HCT116 (cell line): ENCODE results near the gene ADAMTS14. TPM values are rescaled to one million over a fixed set of nuclear protein-coding genes. Genes with fewer than 3 reads are reported as not detected.

ENCODE experiments used
- ATAC-seq: fragments of 200-7000 bp; cut with Tn5 transposase; 2 replicates; pipeline ENCODE4 v1.9.1; 2020; ENCODE audit warnings: mild to moderate bottlenecking, moderate library complexity
- BruUV-seq: library from RNA; stranded (reverse); fragments of 400-500 nt; replicated peaks from 2 replicates; lab custom pipeline; 2021; lab: Mats Ljungman, UMichigan
- CTCF ChIA-PET: fragments of 300-600 bp; sonication (Branson Sonifier 250); formaldehyde crosslinking; loops from one replicate; lab custom pipeline; 2021; ENCODE audit warnings: antibody characterized with exemption; lab: Charles Lee
- POLR2A ChIA-PET: fragments of 300-600, 350-600 bp; sonication (Branson Sonifier 250); formaldehyde crosslinking; loops from one replicate; lab custom pipeline; 2021; ENCODE audit warnings: antibody characterized with exemption; lab: Charles Lee
- RAD21 ChIA-PET, 2 experiments: fragments of 300-600 bp; sonication (Branson Sonifier 250); formaldehyde crosslinking; loops; one replicate each; lab custom pipeline; 2023; ENCODE audit warnings: low total read pairs in 2 of 2; ENCODE audit not compliant: uncharacterized antibody in 2 of 2, unreplicated experiment in 2 of 2, low non-redundant PET in 1 of 2; lab: Charles Lee
- DNase-seq: peaks from one replicate; pipeline ENCODE4 v3.0.0-alpha.2; 2010; ENCODE audit warnings: low read depth, low spot score
- H2AFZ ChIP-seq: fragments of 200-600 bp; shearing (Covaris generic), sonication (generic); 2 replicates; pipeline ENCODE4 v1.6.1; 2017; ENCODE audit warnings: low read depth, mixed run types, mixed read lengths, antibody characterized with exemption, low read length; ENCODE audit not compliant: poor library complexity, severe bottlenecking
- H3K27ac ChIP-seq: 2 replicates; pipeline ENCODE4 v1.5.1; 2012; ENCODE audit warnings: low read depth, low read length
- H3K27me3 ChIP-seq: fragments of 200-600 bp; sonication (generic); 2 replicates; pipeline ENCODE4 v1.6.1; 2016; ENCODE audit warnings: mixed run types, low read length, mixed read lengths; ENCODE audit not compliant: insufficient read depth
- H3K36me3 ChIP-seq, 2 experiments: fragments of 200-500 bp in 1 of 2; fragments of 200-600 bp in 1 of 2; sonication (Bioruptor generic) in 1 of 2; sonication (generic) in 1 of 2; 2 replicates each; pipeline versions ENCODE4 v1.5.1 to v1.6.1; 2014 to 2016; ENCODE audit warnings: low read length in 2 of 2, inconsistent platforms in 1 of 2, mixed read lengths in 1 of 2, mixed run types in 1 of 2; ENCODE audit not compliant: insufficient read depth in 2 of 2, control insufficient read depth in 1 of 2
- H3K4me1 ChIP-seq, 2 experiments: fragments of 200-600 bp in 1 of 2; sonication (generic) in 1 of 2; 2 replicates each; pipeline versions ENCODE4 v1.5.1 to v1.6.1; 2012 to 2017; ENCODE audit warnings: low read length in 2 of 2, inconsistent platforms in 1 of 2, mild to moderate bottlenecking in 1 of 2, mixed read lengths in 1 of 2, mixed run types in 1 of 2, moderate library complexity in 1 of 2; ENCODE audit not compliant: insufficient read depth in 2 of 2, control insufficient read depth in 1 of 2
- H3K4me2 ChIP-seq: fragments of 200-600 bp; sonication (generic); 2 replicates; pipeline ENCODE4 v1.6.1; 2017; ENCODE audit warnings: mixed run types, low read length, mixed read lengths
- H3K4me3 ChIP-seq, 2 experiments: fragments of 200-600 bp in 1 of 2; sonication (generic) in 1 of 2; replicated peaks in 1 of 2; 2 replicates each; pipeline ENCODE4 v1.5.1; 2011 to 2016; ENCODE audit warnings: low read length in 2 of 2, control low read depth in 1 of 2, low read depth in 1 of 2, mild to moderate bottlenecking in 1 of 2, mixed read lengths in 1 of 2, mixed run types in 1 of 2
- H3K79me2 ChIP-seq: fragments of 200-600 bp; sonication (generic); 2 replicates; pipeline ENCODE4 v1.6.1; 2017; ENCODE audit warnings: mild to moderate bottlenecking, mixed run types, low read length, moderate library complexity, mixed read lengths; ENCODE audit not compliant: insufficient read depth
- H3K9ac ChIP-seq: fragments of 200-600 bp; sonication (generic); 2 replicates; pipeline ENCODE4 v1.6.1; 2016; ENCODE audit warnings: low read length, mixed read lengths
- H3K9me2 ChIP-seq: fragments of 200-600 bp; sonication (generic), shearing (Covaris generic); 2 replicates; pipeline ENCODE4 v1.6.1; 2017; ENCODE audit warnings: mixed run types, mild to moderate bottlenecking, moderate library complexity; ENCODE audit not compliant: insufficient read depth
- H3K9me3 ChIP-seq, 2 experiments: fragments of 200-500 bp in 1 of 2; fragments of 200-600 bp in 1 of 2; sonication (Bioruptor generic) in 1 of 2; sonication (generic) in 1 of 2; 2 replicates each; pipeline ENCODE4 v1.6.1; 2014 to 2017; ENCODE audit warnings: low read length in 2 of 2, mixed read lengths in 2 of 2, inconsistent platforms in 1 of 2, low read depth in 1 of 2, mild to moderate bottlenecking in 1 of 2, mixed run types in 1 of 2, moderate library complexity in 1 of 2; ENCODE audit not compliant: control insufficient read depth in 1 of 2, insufficient read depth in 1 of 2
- H4K20me1 ChIP-seq: fragments of 200-600 bp; sonication (generic), shearing (Covaris generic); 2 replicates; pipeline ENCODE4 v1.6.1; 2017; ENCODE audit warnings: mixed run types, mild to moderate bottlenecking, moderate library complexity; ENCODE audit not compliant: insufficient read depth
- ATF3 ChIP-seq: IDR thresholded peaks from 2 replicates; pipeline ENCODE4 v1.6.1; 2012
- CEBPB ChIP-seq: IDR thresholded peaks from 2 replicates; pipeline ENCODE4 v1.6.1; 2012; ENCODE audit warnings: low read depth
- CTCF ChIP-seq, 3 experiments: fragments of 200-600 bp in 1 of 3; sonication (generic) in 1 of 3; IDR thresholded peaks in 2 of 3; conservative IDR thresholded peaks in 1 of 3; 2 replicates each; pipeline ENCODE4 v1.5.1; 2012 to 2017; ENCODE audit warnings: low read depth in 2 of 3, low read length in 2 of 3, antibody characterized with exemption in 1 of 3, borderline replicate concordance in 1 of 3, control low read depth in 1 of 3, mild to moderate bottlenecking in 1 of 3, mixed read lengths in 1 of 3, mixed run types in 1 of 3, moderate library complexity in 1 of 3; ENCODE audit not compliant: insufficient read depth in 1 of 3
- EGR1 ChIP-seq: IDR thresholded peaks from 2 replicates; pipeline ENCODE4 v1.6.1; 2012; ENCODE audit warnings: low read depth
- ELF1 ChIP-seq: IDR thresholded peaks from 2 replicates; pipeline ENCODE4 v1.6.1; 2012; ENCODE audit warnings: low read depth, borderline replicate concordance
- EZH2 ChIP-seq: fragments of 200-600 bp; sonication (generic); IDR thresholded peaks from 2 replicates; pipeline ENCODE4 v1.6.1; 2017; ENCODE audit warnings: antibody characterized with exemption, mixed run types
- EZH2phosphoT487 ChIP-seq: fragments of 200-600 bp; IDR thresholded peaks from 2 replicates; pipeline ENCODE4 v1.6.1; 2018; ENCODE audit warnings: antibody characterized with exemption, borderline replicate concordance
- FOSL1 ChIP-seq: IDR thresholded peaks from 2 replicates; pipeline ENCODE4 v1.6.1; 2012; ENCODE audit warnings: low read depth
- MAX ChIP-seq: IDR thresholded peaks from 2 replicates; pipeline ENCODE4 v1.6.1; 2012
- RAD21 ChIP-seq: IDR thresholded peaks from 2 replicates; pipeline ENCODE4 v1.6.1; 2012; ENCODE audit warnings: low read depth, mild to moderate bottlenecking
- REST ChIP-seq: IDR thresholded peaks from 2 replicates; pipeline ENCODE4 v1.6.1; 2012; ENCODE audit warnings: low read depth
- SRF ChIP-seq: IDR thresholded peaks from 2 replicates; pipeline ENCODE4 v1.6.1; 2012; ENCODE audit warnings: low read depth
- TCF7L2 ChIP-seq: IDR thresholded peaks from 2 replicates; pipeline ENCODE4 v1.7.0; 2011; ENCODE audit warnings: borderline replicate concordance, inconsistent platforms; ENCODE audit not compliant: insufficient read depth, insufficient read length; ENCODE audit errors: extremely low read depth
- ZBTB33 ChIP-seq: IDR thresholded peaks from 2 replicates; pipeline ENCODE4 v1.6.1; 2011; ENCODE audit warnings: mild to moderate bottlenecking, low read length, moderate library complexity; ENCODE audit not compliant: insufficient replicate concordance; ENCODE audit errors: extremely low read depth
- ZNF274 ChIP-seq: fragments of 200-500 bp; sonication (Bioruptor generic); IDR thresholded peaks from 2 replicates; pipeline ENCODE4 v1.6.1; 2014; ENCODE audit warnings: mild to moderate bottlenecking, low read depth, low read length, inconsistent platforms
- intact Hi-C: fragments of 100-400 bp; cut with micrococcal nuclease; formaldehyde crosslinking; loops from 2 replicates; pipeline ENCODE4 v1.10.0; 2022
- total RNA-seq: library from RNA; stranded (reverse); gene quantifications from one replicate; pipeline ENCODE4 v1.2.1, GENCODE V29; 2021; ENCODE audit not compliant: unreplicated experiment

Gene ADAMTS14
- total RNA-seq, 1 experiment from 2014 or later: 13.2 TPM

GRCh38 chr10:70773965-70774809, 101.9 kb downstream of the ADAMTS14 start:
- Histone ChIP-seq H2AFZ (no peak overlapping the region), H3K9me3 (no peaks in the 10 kb centered on the region), H3K27ac (no peak overlapping the region), H3K4me2 (no peak overlapping the region), H3K4me3 (no peak overlapping the region), H3K9ac (no peak overlapping the region), H4K20me1 (no peaks in the 10 kb centered on the region), H3K79me2 (no peaks in the 10 kb centered on the region), H3K36me3 (no peaks in the 10 kb centered on the region), H3K4me1 (peaks cover 0 to 24% of the 10 kb centered on the region in 2 experiments; a peak in 2 of 4 replicates), H3K27me3 (no peaks in the 10 kb centered on the region), H3K9me2 (no peaks in the 10 kb centered on the region)
- ChIA-PET CTCF (no interaction called here), RAD21 (no interaction called here), POLR2A (no interaction called here)
- no TSS peak for BruUV-seq
- DNase-seq (no peak), ATAC-seq (no peak)
- intact Hi-C loops: no loop called here
- TF ChIP-seq CTCF (IDR thresholded peaks at IDR 0.05 in 2 of 3, conservative IDR thresholded peaks at IDR 0.05 in 1 of 3; ENCODE audit: borderline replicate concordance in 1 of 3, insufficient read depth in 1 of 3, low read depth in 2 of 3, low read length in 2 of 3) (no peak), CEBPB (no peak), SRF (no peak), ATF3 (no peak), RAD21 (no peak), EZH2 (no peak), ZBTB33 (no peak), ZNF274 (no peak), ELF1 (no peak), FOSL1 (no peak), MAX (no peak), REST (no peak), EGR1 (no peak), EZH2phosphoT487 (no peak), TCF7L2 (no peak)
